GM18505 (cell line): ENCODE measurements around the gene TFAM.
"Not testable (repeated sequence)": the region's sequence is repeated elsewhere in the genome, so short reads cannot be mapped to it uniquely, and the experiment has no call there.

Experiments
- ATAC-seq: cut with Tn5 transposase; IDR thresholded peaks from one replicate; pipeline ENCODE4 v1.9.1; 2021; ENCODE audit not compliant: unreplicated experiment
- POLR2A ChIP-seq: IDR thresholded peaks from 4 replicates; pipeline ENCODE4 v1.6.1; 2011; ENCODE audit warnings: borderline replicate concordance; ENCODE audit not compliant: insufficient read depth, insufficient read length; ENCODE audit errors: extremely low read depth

TFAM gene

DNA sequence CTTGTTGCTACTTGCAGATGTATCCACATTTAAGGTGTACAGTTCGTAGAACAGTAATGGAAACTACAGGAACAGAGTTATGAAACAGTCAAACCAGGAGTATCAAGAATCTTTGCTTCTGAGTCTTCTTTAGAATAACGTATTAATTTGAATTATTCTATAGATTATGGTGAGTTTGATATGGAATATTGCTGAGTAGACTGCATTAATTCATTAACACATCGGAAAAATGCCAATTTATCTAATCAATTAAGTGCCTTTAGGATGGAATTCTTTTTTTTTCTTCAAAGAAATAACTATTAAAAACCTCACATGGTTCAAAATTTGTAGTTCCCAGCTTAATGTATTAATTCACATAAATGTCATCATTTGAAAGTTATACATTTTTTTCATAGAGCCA is 3.8 kb downstream of the TFAM start:
- ATAC-seq, result no peak

DNA sequence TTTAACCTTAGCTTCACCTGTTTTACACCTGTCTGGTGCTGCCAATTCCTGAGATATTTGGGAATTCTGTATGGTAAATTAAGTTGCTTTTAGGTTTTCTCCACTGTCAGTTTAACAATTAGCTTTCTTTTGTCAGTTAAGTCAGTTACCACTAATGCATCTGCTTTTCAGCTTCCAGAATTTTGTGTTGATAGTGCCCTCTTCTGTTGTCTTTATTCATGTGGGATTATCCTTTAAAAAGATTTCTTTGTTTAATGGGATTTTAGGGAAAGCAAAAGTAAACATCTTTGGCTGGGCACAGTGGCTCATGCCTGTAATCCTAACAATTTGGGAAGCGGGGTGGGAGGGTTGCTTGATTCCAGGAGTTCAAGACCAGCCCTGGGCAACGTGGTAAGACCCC is 8.1 kb downstream of the TFAM start:
- no peak for TF ChIP-seq POLR2A
- no peak for ATAC-seq

More for the DNA sequence above, 3.8 kb downstream of the TFAM start:
- TF ChIP-seq POLR2A, result no peak

DNA sequence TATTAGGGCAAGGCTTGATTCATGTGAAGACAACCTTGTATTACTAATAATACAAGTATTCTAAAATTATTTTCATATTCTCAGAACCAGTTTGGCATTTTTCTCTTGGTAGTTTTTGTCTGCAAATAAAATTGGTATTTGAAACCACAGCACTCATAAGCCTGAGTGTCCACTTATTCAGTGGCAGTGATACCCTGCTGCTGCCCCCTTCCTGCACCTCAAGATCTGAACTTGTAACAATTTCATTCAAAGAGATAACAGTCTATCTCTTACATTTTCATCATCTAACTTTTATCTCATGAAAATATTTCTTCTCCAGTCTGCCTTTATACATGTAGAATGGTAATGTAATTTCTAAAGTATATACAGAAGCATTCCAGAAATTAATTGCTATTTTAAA is 9.3 kb downstream of the TFAM start:
- ATAC-seq, result no peak
- TF ChIP-seq POLR2A, result no peak

DNA sequence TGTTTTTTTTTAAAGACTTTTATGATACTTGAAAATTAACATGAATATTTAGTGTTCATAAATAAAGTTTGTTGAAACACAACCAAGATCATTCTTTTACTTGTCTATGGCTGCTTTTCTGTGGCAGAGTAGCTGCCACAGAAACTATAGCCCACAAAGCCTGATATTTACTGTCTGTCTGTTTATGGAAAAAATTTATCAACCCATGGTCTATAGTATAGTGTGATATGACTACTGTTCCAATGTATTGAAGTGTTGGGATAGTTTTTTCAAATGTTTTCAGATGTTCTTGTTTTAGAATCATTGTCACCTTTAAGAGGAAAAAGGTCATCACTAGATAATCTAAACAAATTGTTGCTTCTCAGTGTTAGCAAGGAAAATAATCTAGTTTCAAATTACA is 10.8 kb downstream of the TFAM start:
- ATAC-seq, result no peak

DNA sequence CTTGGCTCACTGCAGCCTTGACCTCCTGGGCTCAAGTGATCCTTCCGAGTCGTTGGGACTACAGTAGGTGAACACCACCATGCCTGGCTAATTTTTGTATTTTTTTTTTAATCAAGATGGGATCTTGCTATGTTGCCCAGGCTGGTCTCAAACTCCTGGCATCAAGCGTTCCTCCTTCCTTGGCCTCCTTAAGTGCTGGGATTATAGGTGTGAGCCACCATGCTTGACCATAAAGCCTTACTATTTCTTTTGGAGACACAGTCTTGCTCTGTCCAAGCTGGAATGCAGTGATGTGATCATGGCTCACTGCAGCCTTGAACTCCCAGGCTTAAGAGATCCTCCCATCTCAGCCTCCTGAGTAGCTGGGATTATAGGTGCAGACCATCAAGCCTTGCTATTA is 12.6 kb downstream of the TFAM start:
- TF ChIP-seq POLR2A, result no peak
- ATAC-seq, result no peak

More for the DNA sequence above, 10.8 kb downstream of the TFAM start:
- no peak for TF ChIP-seq POLR2A

DNA sequence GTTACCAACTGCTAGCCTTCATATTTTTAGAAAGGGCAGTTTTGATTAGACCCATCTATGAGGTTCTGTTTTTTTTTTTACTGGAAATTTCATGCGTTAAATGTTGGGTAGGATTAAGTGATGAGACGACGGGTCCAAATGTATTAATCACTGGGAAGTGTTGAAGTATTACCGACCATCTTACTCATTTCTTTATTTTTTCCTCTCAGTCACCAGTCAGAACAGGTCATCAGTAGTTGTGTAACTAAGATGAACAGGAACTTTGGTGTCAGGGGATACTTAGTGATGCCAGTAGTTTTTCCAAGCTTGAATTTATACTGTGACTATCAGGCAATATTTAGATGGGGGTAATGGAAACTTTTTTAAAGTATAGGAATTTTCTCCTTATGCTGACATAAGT is 14.2 kb downstream of the TFAM start:
- TF ChIP-seq POLR2A, result no peak
- ATAC-seq, result no peak

DNA sequence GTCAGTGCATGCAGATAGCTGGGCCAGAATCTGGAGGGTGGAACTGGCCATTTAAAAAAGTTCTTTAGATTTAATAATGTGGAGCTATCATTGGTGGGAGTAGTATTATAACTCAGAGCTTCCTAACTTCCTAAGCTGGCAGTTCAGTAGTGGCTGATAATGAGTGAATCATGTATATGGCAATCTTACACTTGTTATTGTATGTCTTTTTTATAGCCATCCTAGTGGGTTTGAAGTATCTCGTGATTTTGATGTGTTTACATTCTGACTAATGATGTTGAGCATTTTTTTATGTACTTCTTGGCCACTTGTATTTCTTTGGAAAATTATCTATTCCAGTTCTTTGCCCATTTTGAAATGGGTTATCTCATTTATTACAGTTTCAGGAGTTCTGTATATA is 15.4 kb downstream of the TFAM start:
- no peak for TF ChIP-seq POLR2A
- no peak for ATAC-seq

DNA sequence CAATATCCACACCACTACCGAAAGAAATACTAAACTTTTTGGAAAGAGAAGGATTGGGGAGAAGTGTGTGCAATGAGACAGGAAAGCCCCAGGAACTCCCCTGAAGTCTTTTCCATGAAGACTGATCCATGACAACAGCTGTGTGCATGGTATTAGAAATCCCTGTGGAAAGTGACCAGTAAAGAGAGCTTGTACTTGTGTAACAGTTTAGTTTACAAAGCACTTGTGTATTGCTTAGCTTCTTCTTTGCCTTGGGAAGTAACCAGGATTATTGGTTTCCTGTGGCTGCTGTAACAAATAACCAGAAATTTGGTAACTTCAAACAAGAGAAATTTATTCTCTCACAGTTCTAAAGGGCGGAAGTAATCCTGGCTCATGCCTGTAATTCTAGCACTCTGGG is 18.8 kb downstream of the TFAM start:
- TF ChIP-seq POLR2A, result no peak
- ATAC-seq, result no peak

DNA sequence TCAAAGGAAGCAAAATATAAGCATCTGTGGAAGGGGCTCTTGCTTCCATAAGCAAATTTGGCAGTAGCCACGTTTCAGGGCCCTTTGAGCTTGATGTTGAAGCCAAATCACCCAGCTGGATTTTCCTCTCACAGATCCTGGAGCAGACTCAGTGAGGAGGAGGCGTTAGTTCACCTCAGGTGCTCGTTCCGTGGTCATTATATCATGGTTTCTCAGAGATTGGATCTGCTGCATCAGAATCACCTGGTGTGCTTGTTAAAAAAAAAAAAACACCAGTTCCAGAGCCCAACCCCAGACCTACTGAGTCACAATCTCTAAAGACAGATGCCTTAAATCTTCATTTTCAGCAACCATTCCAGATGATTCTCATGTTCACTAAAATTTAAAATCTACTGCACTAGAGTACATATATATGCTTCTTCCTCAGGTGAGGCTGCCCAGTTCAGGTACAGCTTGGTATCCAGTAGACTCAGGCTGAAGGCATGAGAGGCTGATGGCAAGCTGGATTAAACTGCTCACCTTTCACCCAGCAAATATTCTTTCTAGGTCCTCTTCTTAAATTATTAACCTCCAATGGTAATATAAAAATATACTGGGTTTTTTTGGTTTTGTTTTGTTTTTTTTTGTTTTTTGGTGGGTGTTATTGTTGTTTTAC is 24.9 kb downstream of the TFAM start:
- no peak for ATAC-seq
- TF ChIP-seq POLR2A, result no peak

DNA sequence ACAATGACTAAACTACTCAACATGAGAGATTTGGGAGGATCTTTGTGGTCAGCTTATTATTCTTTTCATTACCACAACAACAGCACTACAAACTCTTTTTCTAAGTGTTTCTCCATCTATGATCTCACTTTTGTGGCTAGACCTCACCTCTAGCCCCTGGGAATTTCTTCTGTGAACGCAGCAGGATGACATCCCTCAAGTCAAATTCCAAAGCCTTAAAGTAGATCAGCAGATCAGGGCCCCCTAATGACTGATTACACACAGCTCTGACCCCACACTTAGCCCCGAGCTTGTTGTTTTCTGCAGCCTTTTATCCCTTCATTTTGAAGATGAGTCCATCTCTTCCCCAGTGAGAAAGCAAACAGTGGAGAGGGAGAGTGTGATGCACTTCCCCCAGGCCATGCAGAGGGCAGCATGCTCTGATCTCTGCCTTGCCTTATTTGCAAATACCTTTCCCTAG is 27.3 kb downstream of the TFAM start:
- TF ChIP-seq POLR2A, result no peak
- ATAC-seq, result no peak

DNA sequence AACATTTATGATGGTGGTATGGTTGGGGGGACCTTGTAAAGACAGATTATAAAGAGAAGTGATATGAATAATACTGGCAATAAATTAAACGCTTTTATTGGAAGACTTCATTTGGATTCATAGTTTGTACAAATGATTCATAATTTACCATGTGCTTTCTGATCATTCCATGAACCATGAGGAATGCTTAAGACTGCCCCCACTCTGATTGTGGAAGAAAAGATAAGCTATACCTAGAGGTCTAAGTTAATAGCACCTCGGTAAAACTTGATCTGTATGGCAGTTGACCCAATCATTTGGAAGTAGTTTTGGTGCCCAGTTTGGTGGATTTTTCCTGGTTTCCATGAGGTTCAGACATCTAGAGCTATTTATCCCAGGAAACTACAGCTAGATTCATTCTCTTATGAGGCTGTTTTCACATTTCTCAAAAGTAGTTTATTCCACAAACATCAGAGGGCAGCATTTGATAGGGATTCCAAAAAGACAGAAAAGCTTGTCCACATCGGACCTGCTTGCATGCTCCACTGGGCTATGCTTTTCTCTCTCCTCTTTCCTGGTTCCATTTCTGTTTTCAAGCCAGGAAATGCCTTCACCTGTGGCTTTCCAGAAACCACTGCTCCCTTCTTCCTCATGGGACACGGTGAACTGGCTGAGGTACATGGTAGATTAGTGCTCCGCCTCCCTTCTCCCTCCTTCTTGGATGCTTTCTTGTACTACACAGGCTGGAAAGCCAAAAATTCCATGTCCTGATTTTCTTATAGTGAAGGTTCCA is 29.2 kb downstream of the TFAM start:
- ATAC-seq, result no peak
- no peak for TF ChIP-seq POLR2A

DNA sequence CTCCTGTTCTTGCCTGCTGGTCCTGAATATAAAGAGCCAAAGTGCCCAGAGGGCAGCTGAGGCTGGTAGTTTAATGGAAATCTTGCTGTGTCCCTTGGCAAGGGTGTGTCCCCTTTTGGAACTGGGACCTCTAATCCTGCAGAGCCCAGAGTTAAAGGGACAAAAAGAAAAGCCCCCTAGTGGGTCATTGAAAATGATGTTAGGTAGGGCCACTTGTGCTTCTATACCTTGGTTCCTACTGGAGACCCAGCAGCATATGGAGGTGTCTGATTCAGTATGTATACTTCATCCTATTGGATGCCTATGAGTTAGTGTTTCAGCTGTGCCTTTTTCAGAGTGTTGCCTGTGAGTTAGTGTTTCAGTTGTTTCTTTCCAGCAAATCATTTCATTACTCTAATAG is 30.5 kb downstream of the TFAM start:
- TF ChIP-seq POLR2A, result no peak
- no peak for ATAC-seq

DNA sequence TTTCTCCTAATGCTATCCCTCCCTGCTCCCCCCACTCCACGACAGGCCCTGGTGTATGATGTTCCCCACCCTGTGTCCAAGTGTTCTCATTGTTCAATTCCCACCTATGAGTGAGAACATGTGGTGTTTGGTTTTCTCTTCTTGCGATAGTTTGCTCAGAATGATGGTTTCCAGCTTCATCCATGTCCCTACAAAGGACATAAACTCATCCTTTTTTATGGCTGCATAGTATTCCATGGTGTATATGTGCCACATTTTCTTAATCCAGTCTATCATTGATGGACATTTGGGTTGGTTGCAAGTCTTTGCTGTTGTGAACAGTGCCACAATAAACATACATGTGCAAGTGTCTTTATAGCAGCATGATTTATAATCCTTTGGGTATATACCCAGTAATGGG is 32.7 kb downstream of the TFAM start:
- ATAC-seq, result not testable (repeated sequence)

DNA sequence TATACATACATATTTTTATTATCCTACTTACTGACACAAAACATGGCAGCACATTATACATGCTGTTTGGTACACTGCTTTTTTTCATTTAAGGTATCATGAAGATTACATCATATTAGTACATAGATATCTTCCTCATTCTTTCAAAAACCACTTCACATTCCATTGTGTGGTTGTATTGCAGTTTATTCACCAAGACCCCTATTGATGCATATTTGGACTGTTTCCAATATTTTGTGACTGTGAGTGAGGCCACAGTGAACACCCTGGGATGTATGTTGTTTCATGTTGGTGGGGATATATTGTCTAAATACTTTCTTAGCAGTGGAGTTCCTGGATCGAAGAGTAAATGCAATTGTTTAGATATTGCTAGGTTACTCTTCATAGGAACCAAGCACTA is 39.0 kb downstream of the TFAM start:
- no peak for ATAC-seq
- no peak for TF ChIP-seq POLR2A

DNA sequence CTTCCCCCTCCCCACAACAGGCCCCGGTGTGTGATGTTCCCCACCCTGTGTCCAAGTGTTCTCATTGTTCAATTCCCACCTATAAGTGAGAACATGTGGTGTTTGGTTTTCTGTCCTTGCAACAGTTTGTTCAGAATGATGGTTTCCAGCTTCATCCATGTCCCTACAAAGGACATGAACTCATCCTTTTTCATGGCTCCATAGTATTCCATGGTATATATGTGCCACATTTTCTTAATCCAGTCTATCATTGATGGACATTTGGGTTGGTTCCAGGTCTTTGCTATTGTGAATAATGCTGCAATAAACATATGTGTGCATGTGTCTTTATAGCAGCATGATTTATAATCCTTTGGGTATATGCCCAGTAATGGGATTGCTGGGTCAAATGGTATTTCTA is 43.2 kb downstream of the TFAM start:
- ATAC-seq, result not testable (repeated sequence)
